Neuronal stem cell (in vitro differentiated cells): ENCODE data around the gene MFSD6L.
A peak's percentile ranks its signal among the peaks of the same experiment; 100 is the strongest.

Experiments used
- DNase-seq: peaks from one replicate; pipeline ENCODE4 v3.0.0-alpha.2; 2013; ENCODE audit warnings: low spot score
- H2AFZ ChIP-seq: one replicate; pipeline ENCODE4 v1.6.1; 2013; ENCODE audit warnings: mild to moderate bottlenecking, low read length, inconsistent platforms
- H2AK5ac ChIP-seq: 2 replicates; pipeline ENCODE4 v1.6.1; 2013; ENCODE audit warnings: low read depth, mild to moderate bottlenecking, inconsistent platforms, low read length, moderate library complexity, mixed read lengths
- H2BK120ac ChIP-seq: 2 replicates; pipeline ENCODE4 v1.6.1; 2013; ENCODE audit warnings: low read depth, mild to moderate bottlenecking, inconsistent platforms, low read length, moderate library complexity, mixed read lengths
- H2BK12ac ChIP-seq: one replicate; pipeline ENCODE4 v1.6.1; 2013; ENCODE audit warnings: low read length, inconsistent platforms
- H2BK15ac ChIP-seq: 2 replicates; pipeline ENCODE4 v1.6.1; 2013; ENCODE audit warnings: mild to moderate bottlenecking, low read length, inconsistent platforms, mixed read lengths
- H2BK5ac ChIP-seq: one replicate; pipeline ENCODE4 v1.6.1; 2013; ENCODE audit warnings: inconsistent platforms, mild to moderate bottlenecking, low read length, moderate library complexity
- H3K14ac ChIP-seq: one replicate; pipeline ENCODE4 v1.6.1; 2013; ENCODE audit warnings: low read length, inconsistent platforms
- H3K18ac ChIP-seq: 2 replicates; pipeline ENCODE4 v1.6.1; 2013; ENCODE audit warnings: low read length, inconsistent platforms
- H3K23ac ChIP-seq: 2 replicates; pipeline ENCODE4 v1.6.1; 2013; ENCODE audit warnings: low read depth, mild to moderate bottlenecking, mixed read lengths, low read length, inconsistent platforms; ENCODE audit not compliant: poor library complexity
- H3K27ac ChIP-seq: replicated peaks from 3 replicates; pipeline ENCODE4 v1.5.1; 2013; ENCODE audit warnings: low read length, inconsistent platforms
- H3K27me3 ChIP-seq, 3 experiments: 2 replicates each; pipeline ENCODE4 v1.6.1; 2013; ENCODE audit warnings: low read length in 3 of 3, mild to moderate bottlenecking in 2 of 3, inconsistent platforms in 1 of 3, low read depth in 1 of 3, mixed read lengths in 1 of 3, moderate library complexity in 1 of 3; ENCODE audit not compliant: control insufficient read depth in 3 of 3, insufficient read depth in 3 of 3
- H3K36me3 ChIP-seq, 2 donors: replicated peaks in 1 of 2; 2 replicates each; pipeline ENCODE4 v1.6.1; 2013; ENCODE audit warnings: low read length in 2 of 2; ENCODE audit not compliant: control insufficient read depth in 2 of 2, insufficient read depth in 2 of 2
- H3K4ac ChIP-seq: 2 replicates; pipeline ENCODE4 v1.6.1; 2013; ENCODE audit warnings: inconsistent platforms, mild to moderate bottlenecking, low read length, moderate library complexity
- H3K4me1 ChIP-seq, 2 donors: 1 replicate in 1 of 2; 2 replicates in 1 of 2; pipeline ENCODE4 v1.6.1; 2013; ENCODE audit warnings: low read length in 2 of 2, low read depth in 1 of 2; ENCODE audit not compliant: control insufficient read depth in 2 of 2, insufficient read depth in 1 of 2
- H3K4me2 ChIP-seq: one replicate; pipeline ENCODE4 v1.6.1; 2013; ENCODE audit warnings: mild to moderate bottlenecking, low read length, inconsistent platforms; ENCODE audit not compliant: insufficient read depth, poor library complexity, severe bottlenecking
- H3K4me3 ChIP-seq, 2 donors: 2 replicates each; pipeline ENCODE4 v1.5.1; 2013; ENCODE audit warnings: low read length in 2 of 2, mild to moderate bottlenecking in 2 of 2, inconsistent platforms in 1 of 2, moderate library complexity in 1 of 2
- H3K79me1 ChIP-seq: one replicate; pipeline ENCODE4 v1.6.1; 2013; ENCODE audit warnings: low read depth, mild to moderate bottlenecking, inconsistent platforms, low read length, moderate library complexity
- H3K9ac ChIP-seq: one replicate; pipeline ENCODE4 v1.6.1; 2013; ENCODE audit warnings: mild to moderate bottlenecking, low read depth, low read length, inconsistent platforms; ENCODE audit not compliant: poor library complexity
- H3K9me3 ChIP-seq, 2 donors: replicated peaks in 1 of 2; 2 replicates each; pipeline versions ENCODE3 to v1.6.1; 2013; ENCODE audit warnings: low read length in 2 of 2, mild to moderate bottlenecking in 2 of 2, inconsistent platforms in 1 of 2, low read depth in 1 of 2, mixed read lengths in 1 of 2, moderate library complexity in 1 of 2; ENCODE audit not compliant: control insufficient read depth in 2 of 2, insufficient read depth in 1 of 2
- H4K8ac ChIP-seq: one replicate; pipeline ENCODE4 v1.6.1; 2013; ENCODE audit warnings: low read depth, mild to moderate bottlenecking, inconsistent platforms, low read length, moderate library complexity
- H4K91ac ChIP-seq: one replicate; pipeline ENCODE4 v1.6.1; 2013; ENCODE audit warnings: low read length, low read depth, mild to moderate bottlenecking, inconsistent platforms; ENCODE audit not compliant: poor library complexity
- WGBS, 2 donors: extraction: QIAGEN DNeasy Blood & Tissue Kit; methylation state at CpG; one replicate each; pipeline ENCODE4 v1.1.7; 2013; ENCODE audit warnings: missing lambda C conversion rate in 2 of 2, mixed read lengths in 1 of 2; ENCODE audit not compliant: insufficient read length in 2 of 2, insufficient replicate concordance in 1 of 2; ENCODE audit errors: extremely low coverage in 2 of 2; 5-methylcytosine and 5-hydroxymethylcytosine counted together

Gene MFSD6L

GRCh38 chr17:8823279-8823678 lies 24.1 kb upstream of the MFSD6L start:
- Histone ChIP-seq H2BK120ac (no peak overlapping the region), H3K23ac (no peak overlapping the region), H3K4me2 (no peak overlapping the region), H3K9ac (no peak overlapping the region), H3K36me3 (no peaks in the 10 kb centered on the region), H3K27me3 (peaks cover 0 to 3% (median 0%) of the 10 kb centered on the region in 3 experiments), H2BK5ac (no peak overlapping the region), H2AFZ (no peak overlapping the region), H3K27ac (no peak overlapping the region), H4K91ac (no peak overlapping the region), H3K4me3 (no peak overlapping the region), H4K8ac (no peak overlapping the region), H3K4me1 (peaks cover 0 to 2% of the 10 kb centered on the region in 2 donors), H3K4ac (no peak overlapping the region), H2BK12ac (no peak overlapping the region), H3K79me1 (no peaks in the 10 kb centered on the region), H3K18ac (no peak overlapping the region), H3K14ac (no peak overlapping the region), H3K9me3 (peaks cover 3% of the 10 kb centered on the region in 2 donors), H2AK5ac (no peak overlapping the region), H2BK15ac (no peak overlapping the region)
- no peak for DNase-seq
- no CpG with 5 or more reads among the region's 5 CpGs for WGBS, 2 donors

GRCh38 chr17:8822401-8823035 lies 23.4 kb upstream of the MFSD6L start:
- Histone ChIP-seq H3K4ac (no peak overlapping the region), H3K79me1 (no peaks in the 10 kb centered on the region), H3K23ac (no peak overlapping the region), H3K27me3 (peaks cover 0 to 3% (median 0%) of the 10 kb centered on the region in 3 experiments), H3K4me2 (no peak overlapping the region), H3K4me1 (no peaks in the 10 kb centered on the region), H3K9me3 (peaks cover 3% of the 10 kb centered on the region in 2 donors), H4K8ac (no peak overlapping the region), H3K14ac (no peak overlapping the region), H2BK120ac (no peak overlapping the region), H4K91ac (no peak overlapping the region), H3K27ac (no peak overlapping the region), H3K36me3 (no peaks in the 10 kb centered on the region), H3K4me3 (no peak overlapping the region), H2BK15ac (no peak overlapping the region), H2AFZ (no peak overlapping the region), H3K9ac (no peak overlapping the region), H2BK5ac (no peak overlapping the region), H2BK12ac (no peak overlapping the region), H3K18ac (no peak overlapping the region), H2AK5ac (no peak overlapping the region)
- no CpG with 5 or more reads among the region's 5 CpGs for WGBS, 2 donors
- no peak for DNase-seq

GRCh38 chr17:8821446-8822105 lies 22.4 kb upstream of the MFSD6L start:
- H3K27me3 ChIP-seq = peaks cover 0 to 3% (median 0%) of the 10 kb centered on the region in 3 experiments
- no peak overlapping the region for H4K8ac ChIP-seq
- no CpG with 5 or more reads among the region's 10 CpGs for WGBS, 2 donors
- H3K9ac ChIP-seq = no peak overlapping the region
- no peak overlapping the region for H2AFZ ChIP-seq
- H3K36me3 ChIP-seq = no peaks in the 10 kb centered on the region
- no peaks in the 10 kb centered on the region for H3K79me1 ChIP-seq
- H2BK5ac ChIP-seq = no peak overlapping the region
- DNase-seq = no peak
- no peak overlapping the region for H3K23ac ChIP-seq
- no peaks in the 10 kb centered on the region for H3K4me1 ChIP-seq
- H3K4ac ChIP-seq = no peak overlapping the region
- H2BK15ac ChIP-seq = no peak overlapping the region
- peak overlapping the region; percentile 39 for H3K14ac ChIP-seq
- peak overlapping the region; percentile 44 for H3K18ac ChIP-seq
- H3K9me3 ChIP-seq = peaks cover 3% of the 10 kb centered on the region in 2 donors
- no peak overlapping the region for H3K27ac ChIP-seq
- H2BK120ac ChIP-seq = no peak overlapping the region
- no peak overlapping the region for H2BK12ac ChIP-seq
- H4K91ac ChIP-seq = no peak overlapping the region
- H3K4me3 ChIP-seq = no peak overlapping the region
- no peak overlapping the region for H2AK5ac ChIP-seq
- H3K4me2 ChIP-seq = no peak overlapping the region

- Histone ChIP-seq H3K14ac (no peak overlapping the region), H2AK5ac (no peak overlapping the region), H2AFZ (no peak overlapping the region), H3K79me1 (no peaks in the 10 kb centered on the region), H3K4ac (no peak overlapping the region), H3K4me2 (no peak overlapping the region), H3K36me3 (no peaks in the 10 kb centered on the region), H2BK12ac (no peak overlapping the region), H3K9ac (no peak overlapping the region), H3K4me3 (no peak overlapping the region), H2BK5ac (no peak overlapping the region), H3K18ac (no peak overlapping the region), H4K8ac (no peak overlapping the region), H2BK15ac (no peak overlapping the region), H3K27ac (no peak overlapping the region), H2BK120ac (no peak overlapping the region), H3K27me3 (peaks cover 0 to 3% (median 0%) of the 10 kb centered on the region in 3 experiments), H3K4me1 (no peaks in the 10 kb centered on the region), H3K23ac (no peak overlapping the region), H4K91ac (no peak overlapping the region), H3K9me3 (peaks cover 3% of the 10 kb centered on the region in 2 donors)
- no CpG with 5 or more reads among the region's 8 CpGs for WGBS, 2 donors
- no peak for DNase-seq
Observed at GRCh38 chr17:8820311-8821010, 21.3 kb upstream of the MFSD6L start.
